Right lobe of liver (tissue), 6 donors: ENCODE measurements around the gene CDH16. TPM values are rescaled to one million over a fixed set of nuclear protein-coding genes. Genes with fewer than 3 reads are reported as not detected.

Experiments
- ATAC-seq, 4 donors: fragments of 200-7000 bp; cut with Tn5 transposase; one replicate each; pipeline ENCODE4 v1.9.1; 2020; ENCODE audit warnings: mild to moderate bottlenecking in 4 of 4, moderate library complexity in 4 of 4
- DNase-seq, 3 donors: peaks; one replicate each; pipeline ENCODE4 v3.0.0-alpha.2; 2020
- H3K27ac ChIP-seq, 3 donors: fragments of 200-600 bp; one replicate each; pipeline ENCODE4 v1.8.0; 2022
- H3K27me3 ChIP-seq, 2 donors: fragments of 200-600 bp; one replicate each; pipeline ENCODE4 v1.8.0; 2022
- H3K36me3 ChIP-seq, 4 donors: fragments of 200-600 bp; sonication (generic) in 1 of 4; one replicate each; pipeline versions ENCODE4 v1.5.1 to v1.8.0; 2017 to 2022; ENCODE audit warnings: control low read depth in 1 of 4
- H3K4me1 ChIP-seq, 4 donors: fragments of 200-600 bp; sonication (generic) in 1 of 4; one replicate each; pipeline versions ENCODE4 v1.5.1 to v1.8.0; 2017 to 2022; ENCODE audit warnings: control low read depth in 1 of 4
- H3K4me3 ChIP-seq, 3 donors: fragments of 200-600 bp; one replicate each; pipeline ENCODE4 v1.8.0; 2022
- H3K9me3 ChIP-seq, 4 donors: fragments of 200-600 bp; sonication (generic) in 1 of 4; one replicate each; pipeline versions ENCODE4 v1.5.1 to v1.8.0; 2017 to 2022; ENCODE audit warnings: control low read depth in 1 of 4
- POLR2A ChIP-seq: fragments of 450-650 bp; IDR thresholded peaks from one replicate; pipeline ENCODE4 v1.6.1; 2017; ENCODE audit warnings: antibody characterized with exemption, mild to moderate bottlenecking
- WGBS: methylation state at CpG from one replicate; pipeline ENCODE4 v1.1.6; 2018; ENCODE audit warnings: low coverage, low lambda C conversion rate; ENCODE audit not compliant: insufficient coverage; ENCODE audit errors: missing lambda C conversion rate; 5-methylcytosine and 5-hydroxymethylcytosine counted together
- intact Hi-C, 2 donors: fragments of 100-400 bp; cut with DNase I; formaldehyde crosslinking; loops; one replicate each; pipeline versions ENCODE4 v1.11.2 to v1.14.1; 2022
- total RNA-seq, 6 experiments: library from RNA; depleted of rRNA in 2 of 6; stranded (reverse); fragments of >200 nt in 2 of 6; fragmentation: NEBNext Ultra II Directional in 3 of 6; extraction: Animal tissue kit (Norgen Biotek cat#: 25700) in 3 of 6; gene quantifications; one replicate each; pipeline versions ENCODE4 v1.1.0 to v1.2.4, GENCODE V29; 2016 to 2023
- TF ChIP-seq, protein P1 (sequence below), 4 donors: fragments of 200-600 bp in 3 of 4; fragments of 450-650 bp in 1 of 4; IDR thresholded peaks; one replicate each; pipeline versions ENCODE4 v1.5.1 to v1.8.0; 2016 to 2022; ENCODE audit warnings: antibody characterized with exemption in 4 of 4, mild to moderate bottlenecking in 2 of 4
- donor health status: DM: no; HTN: yes; CAD: no.
- donor health status: DM: no; HTN: no; CAD: no.
- donor health status: DM: no; HTN: no; CAD: no.
- donor health status: DM: no; HTN: yes; CAD: no.
- donor health status: DM: no; HTN: yes; CAD: no.

The CDH16 gene
- total RNA-seq, 6 experiments from 2014 or later = 0.07 to 0.47 (median 0.22) TPM; not detected in 2

DNA sequence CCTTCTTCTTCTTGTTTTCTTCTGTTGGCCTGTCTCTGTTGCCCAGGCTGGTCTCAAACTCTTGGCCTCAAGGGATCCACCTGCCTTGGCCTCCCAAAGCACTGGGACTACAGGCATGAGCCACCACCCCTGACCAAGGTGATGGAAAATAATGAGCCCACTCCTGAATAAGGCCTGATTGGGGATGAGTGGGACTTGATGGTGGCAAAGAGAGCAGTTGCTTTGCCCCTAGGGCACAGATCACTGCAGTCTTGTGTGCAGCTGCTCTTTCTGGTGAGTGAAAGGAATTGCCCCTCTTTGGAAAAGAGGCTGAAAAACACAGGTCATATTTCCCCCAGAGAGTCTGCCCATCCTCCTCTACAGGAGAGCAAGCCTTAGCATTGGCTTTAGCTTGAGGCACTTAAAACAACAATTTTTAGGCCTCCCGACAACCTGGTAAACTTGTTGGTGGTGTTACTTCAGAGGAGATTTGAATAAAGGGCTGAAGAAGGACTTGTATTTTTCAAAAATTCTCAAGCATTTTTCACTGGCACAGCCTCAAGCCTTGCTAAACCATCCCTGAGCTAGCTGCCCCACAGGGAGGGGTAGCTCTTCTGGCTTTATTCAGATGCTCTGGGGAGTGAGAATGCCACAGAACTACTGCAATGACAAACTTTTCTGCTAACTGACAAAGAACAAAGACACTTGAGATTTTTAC is 44.5 kb downstream of the CDH16 start:
- WGBS = no CpG with 5 or more reads among the region's 1 CpG
- ATAC-seq = no peak
- no peak for TF ChIP-seq POLR2A
- TF ChIP-seq, protein P1, sequence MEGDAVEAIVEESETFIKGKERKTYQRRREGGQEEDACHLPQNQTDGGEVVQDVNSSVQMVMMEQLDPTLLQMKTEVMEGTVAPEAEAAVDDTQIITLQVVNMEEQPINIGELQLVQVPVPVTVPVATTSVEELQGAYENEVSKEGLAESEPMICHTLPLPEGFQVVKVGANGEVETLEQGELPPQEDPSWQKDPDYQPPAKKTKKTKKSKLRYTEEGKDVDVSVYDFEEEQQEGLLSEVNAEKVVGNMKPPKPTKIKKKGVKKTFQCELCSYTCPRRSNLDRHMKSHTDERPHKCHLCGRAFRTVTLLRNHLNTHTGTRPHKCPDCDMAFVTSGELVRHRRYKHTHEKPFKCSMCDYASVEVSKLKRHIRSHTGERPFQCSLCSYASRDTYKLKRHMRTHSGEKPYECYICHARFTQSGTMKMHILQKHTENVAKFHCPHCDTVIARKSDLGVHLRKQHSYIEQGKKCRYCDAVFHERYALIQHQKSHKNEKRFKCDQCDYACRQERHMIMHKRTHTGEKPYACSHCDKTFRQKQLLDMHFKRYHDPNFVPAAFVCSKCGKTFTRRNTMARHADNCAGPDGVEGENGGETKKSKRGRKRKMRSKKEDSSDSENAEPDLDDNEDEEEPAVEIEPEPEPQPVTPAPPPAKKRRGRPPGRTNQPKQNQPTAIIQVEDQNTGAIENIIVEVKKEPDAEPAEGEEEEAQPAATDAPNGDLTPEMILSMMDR (IDR thresholded peaks at IDR 0.05) = no peak
- H3K4me1 ChIP-seq = peaks cover 0 to 9% (median 3%) of the 10 kb centered on the region in 4 donors
- H3K4me3 ChIP-seq = no peak overlapping the region
- no peaks in the 10 kb centered on the region for H3K36me3 ChIP-seq
- intact Hi-C loops = loop anchor here in 1 of 2 donors (10.0 kb wide), 1 partner anchor 469 kb away; no protein-coding TSS in a partner anchor
- no peaks in the 10 kb centered on the region for H3K9me3 ChIP-seq
- H3K27ac ChIP-seq = no peak overlapping the region
- DNase-seq = peak in 1 of 3 donors; percentile 19
- no peaks in the 10 kb centered on the region for H3K27me3 ChIP-seq

DNA sequence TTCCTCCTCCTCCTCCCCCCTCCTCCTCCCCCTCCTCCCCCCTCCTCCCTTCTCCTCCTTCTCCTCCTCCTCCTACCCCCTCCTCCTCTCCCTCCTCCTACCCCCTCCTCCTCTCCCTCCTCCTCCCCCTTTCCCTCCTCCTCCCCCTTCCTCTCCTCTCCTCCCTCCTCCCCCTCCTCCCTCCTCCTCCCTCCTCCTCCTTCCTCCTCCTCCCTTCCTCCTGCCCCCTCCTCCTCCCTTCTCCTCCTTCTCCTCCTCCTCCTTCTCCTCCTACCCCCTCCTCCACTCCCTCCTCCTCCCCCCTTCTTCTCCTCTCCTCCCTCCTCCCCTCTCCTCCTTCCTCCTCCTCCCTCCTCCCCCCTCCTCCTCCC is 45.0 kb downstream of the CDH16 start:
- DNase-seq = peak in 1 of 3 donors; percentile 7
- TF ChIP-seq POLR2A = no peak
- TF ChIP-seq, protein P1 (IDR thresholded peaks at IDR 0.05) = no peak
- intact Hi-C loops = loop anchor here in 1 of 2 donors (10.0 kb wide), 1 partner anchor 469 kb away; no protein-coding TSS in a partner anchor
- Histone ChIP-seq H3K36me3 (no peaks in the 10 kb centered on the region), H3K4me1 (peaks cover 0 to 9% (median 3%) of the 10 kb centered on the region in 4 donors), H3K27me3 (no peaks in the 10 kb centered on the region), H3K9me3 (no peaks in the 10 kb centered on the region), H3K4me3 (no peak overlapping the region), H3K27ac (no peak overlapping the region)
- no peak for ATAC-seq

DNA sequence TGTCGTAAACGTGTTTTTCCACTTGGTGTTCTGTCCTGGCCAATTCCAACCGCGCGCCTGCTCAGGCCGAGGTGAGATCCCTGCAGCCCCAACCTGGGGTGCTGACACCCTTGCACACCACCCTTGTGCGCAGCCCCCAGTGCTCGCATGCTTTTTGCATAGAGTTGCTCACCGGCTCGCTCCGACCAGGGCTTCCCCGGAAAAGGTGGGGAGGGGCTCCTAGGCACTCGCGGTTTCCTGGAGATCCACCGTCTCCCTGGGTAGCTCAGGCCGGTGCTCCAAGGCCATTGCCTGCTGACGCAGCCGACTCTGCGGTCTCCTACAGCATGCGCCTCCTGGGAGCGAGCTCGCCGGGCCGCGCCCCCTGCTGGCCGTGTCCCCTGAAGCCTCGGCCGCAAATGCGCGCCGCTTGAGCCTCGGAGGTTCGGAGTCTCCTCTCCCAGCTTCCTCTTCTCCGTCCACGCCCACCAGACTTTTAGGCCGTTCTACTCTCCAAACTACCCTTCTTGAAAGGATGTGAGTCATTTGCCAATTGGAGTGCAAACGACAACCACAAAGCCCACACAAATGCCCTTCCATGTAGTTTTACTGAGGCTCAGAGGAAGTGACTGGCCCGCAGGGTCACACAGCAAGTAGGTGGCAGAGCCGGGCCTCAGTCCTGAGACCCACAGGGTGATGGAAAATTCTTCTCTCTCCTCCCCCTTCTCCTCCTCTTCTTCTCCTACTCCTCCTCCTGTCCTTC is 45.6 kb downstream of the CDH16 start:
- Histone ChIP-seq H3K27ac (peak overlapping the region in 1 of 3 donors; percentile 36), H3K27me3 (no peaks in the 10 kb centered on the region), H3K4me3 (peak overlapping the region in 2 of 3 donors; percentile 11 to 30), H3K9me3 (no peaks in the 10 kb centered on the region), H3K36me3 (no peaks in the 10 kb centered on the region), H3K4me1 (peaks cover 0 to 9% (median under 1%) of the 10 kb centered on the region in 4 donors)
- 12% methylated on average over 5 of the region's 39 CpGs for WGBS
- intact Hi-C loops = loop anchor here in 1 of 2 donors (10.0 kb wide), 1 partner anchor 468 kb away; no protein-coding TSS in a partner anchor
- ATAC-seq = peak; percentile 95 to 98 (median 98)
- peak; percentile 90 to 93 (median 92) for DNase-seq
- no peak for TF ChIP-seq POLR2A
- TF ChIP-seq, protein P1 (IDR thresholded peaks at IDR 0.05) = peak; percentile 84 to 98 (median 96)

DNA sequence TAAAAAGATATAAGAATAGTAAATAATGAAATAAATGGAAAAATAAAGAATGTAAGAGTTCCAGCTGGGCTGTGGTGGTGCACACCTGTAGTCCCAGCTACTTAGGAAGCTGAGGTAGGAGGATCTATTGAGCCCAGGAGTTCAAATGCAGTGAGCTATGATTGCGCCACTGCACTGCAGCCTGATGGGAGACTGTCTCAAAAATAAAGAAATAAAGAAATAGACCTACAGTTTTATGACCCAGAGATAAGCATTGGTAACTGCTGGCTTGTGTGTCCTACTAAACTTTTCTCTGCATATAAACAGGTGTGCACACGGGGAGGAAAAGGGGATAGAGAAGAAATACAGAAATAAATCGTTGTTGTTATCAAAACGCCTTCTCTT is 46.1 kb downstream of the CDH16 start:
- WGBS = 66% methylated on average over 4 of the region's 4 CpGs
- TF ChIP-seq POLR2A = no peak
- TF ChIP-seq, protein P1 (IDR thresholded peaks at IDR 0.05) = no peak
- no peak for ATAC-seq
- Histone ChIP-seq H3K4me1 (peaks cover 0 to 9% (median 0%) of the 10 kb centered on the region in 4 donors), H3K27ac (no peak overlapping the region), H3K9me3 (no peaks in the 10 kb centered on the region), H3K27me3 (no peaks in the 10 kb centered on the region), H3K4me3 (peak overlapping the region in 1 of 3 donors; percentile 30), H3K36me3 (no peaks in the 10 kb centered on the region)
- intact Hi-C loops = loop anchor here in 1 of 2 donors (10.0 kb wide), 1 partner anchor 468 kb away; no protein-coding TSS in a partner anchor
- DNase-seq = peak in 1 of 3 donors; percentile 11
